Upper lobe of left lung (tissue), 4 donors: Measurements from ENCODE around the gene TADA3.
"Not testable (repeated sequence)": the region's sequence is repeated elsewhere in the genome, so short reads cannot be mapped to it uniquely, and the experiment has no call there.

Source experiments
- CTCF ChIP-seq, 6 experiments: fragments of 450-650 bp in 4 of 6; fragments of 200-600 bp in 2 of 6; sonication (generic) in 2 of 6; IDR thresholded peaks; one replicate each; pipeline ENCODE4 v1.5.1; 2016 to 2019; ENCODE audit warnings: antibody characterized with exemption in 6 of 6
- POLR2A ChIP-seq, 4 donors: fragments of 450-650 bp; IDR thresholded peaks; one replicate each; pipeline ENCODE4 v1.5.1; 2016 to 2017; ENCODE audit warnings: antibody characterized with exemption in 4 of 4, mild to moderate bottlenecking in 2 of 4

DNA sequence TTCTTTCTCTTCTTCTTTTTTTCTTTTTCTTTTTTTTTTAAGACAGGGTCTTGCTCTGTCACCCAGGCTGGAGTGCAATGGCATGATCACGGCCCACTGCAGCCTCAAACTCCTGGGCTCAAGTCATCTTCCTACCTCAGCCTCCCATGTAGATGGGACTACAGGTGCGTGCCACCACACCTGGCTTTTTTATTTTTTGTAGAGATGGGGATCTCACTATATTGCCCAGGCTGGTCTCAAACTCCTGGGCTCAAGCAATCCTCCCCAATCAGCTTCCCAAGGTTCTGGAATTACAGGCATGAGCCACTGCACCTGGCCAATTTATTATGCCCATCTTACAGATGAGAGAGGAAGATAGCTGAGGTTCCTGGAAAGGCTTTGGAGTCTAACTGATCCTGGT, 21.3 kb downstream of the TADA3 start:
- TF ChIP-seq CTCF, POLR2A (IDR thresholded peaks at IDR 0.05): not testable (repeated sequence)
